Measurements from ENCODE around the gene LHX4.

GRCh38 chr1:180264595-180264994 lies 34.5 kb downstream of the LHX4 start:
- TF ChIP-seq POLR2AphosphoS5 (IDR thresholded peaks at IDR 0.05) (no peak), CTCF (IDR thresholded peaks at IDR 0.05) (no peak), EP300 (IDR thresholded peaks at IDR 0.05) (no peak), POLR2A (IDR thresholded peaks at IDR 0.05) (no peak)

Measured in suprapubic skin (tissue), 4 donors.